Right atrium auricular region (tissue), 2 donors: ENCODE data around the gene TOR3A. TPM values are rescaled to one million over a fixed set of nuclear protein-coding genes. Genes with fewer than 3 reads are reported as not detected.
A peak's percentile ranks its signal among the peaks of the same experiment; 100 is the strongest.

ENCODE experiments used
- DNase-seq: peaks from one replicate; pipeline ENCODE4 v3.0.0-alpha.2; 2019; ENCODE audit warnings: low spot score
- H3K27ac ChIP-seq, 2 donors: fragments of 200-600 bp; sonication (generic); 1 replicate in 1 of 2; 2 replicates in 1 of 2; pipeline ENCODE4 v1.5.1; 2016 to 2019
- H3K27me3 ChIP-seq, 2 donors: fragments of 200-600 bp; sonication (generic); one replicate each; pipeline versions ENCODE4 v1.5.1 to v1.6.0; 2017 to 2019
- H3K36me3 ChIP-seq: fragments of 200-600 bp; sonication (generic); one replicate; pipeline ENCODE4 v1.5.1; 2016
- H3K4me1 ChIP-seq, 2 donors: fragments of 200-600 bp; sonication (generic); one replicate each; pipeline versions ENCODE4 v1.5.1 to v1.6.0; 2017 to 2019
- H3K4me3 ChIP-seq, 2 donors: fragments of 200-600 bp; sonication (generic); 1 replicate in 1 of 2; 2 replicates in 1 of 2; pipeline ENCODE4 v1.5.1; 2017 to 2019; ENCODE audit warnings: mild to moderate bottlenecking in 1 of 2, moderate library complexity in 1 of 2
- H3K9me3 ChIP-seq, 2 donors: fragments of 200-600 bp; sonication (generic); one replicate each; pipeline ENCODE4 v1.5.1; 2019
- CTCF ChIP-seq, 2 donors: fragments of 200-600 bp; sonication (generic); IDR thresholded peaks; one replicate each; pipeline ENCODE4 v1.5.1; 2019; ENCODE audit warnings: antibody characterized with exemption in 2 of 2
- total RNA-seq, 2 donors: library from RNA; depleted of rRNA; stranded (reverse); fragments of >200 nt; gene quantifications; one replicate each; pipeline ENCODE4 v1.1.0, GENCODE V29; 2016

The TOR3A gene
- total RNA-seq, 2 donors from 2014 or later: 14.3 to 19.7 TPM

DNA sequence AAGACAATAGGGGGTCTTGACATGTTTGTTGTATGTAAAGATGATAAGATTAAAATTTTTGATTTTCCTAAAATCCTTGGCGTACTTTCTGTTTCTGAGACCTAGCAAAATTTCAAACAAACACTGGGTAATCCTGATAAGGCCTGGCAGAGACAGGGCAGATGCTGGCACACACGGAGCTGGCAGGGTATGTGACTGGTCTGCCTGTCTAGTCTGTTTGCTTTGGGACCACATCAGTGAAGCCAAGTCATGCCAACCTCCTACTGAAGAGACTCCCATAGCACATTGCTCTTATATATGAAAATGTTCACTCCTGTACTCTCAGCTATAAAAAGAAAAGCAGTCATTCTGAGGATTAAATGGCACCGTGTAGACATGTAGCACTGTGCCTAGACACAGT lies 14.1 kb downstream of the TOR3A start:
- TF ChIP-seq CTCF (IDR thresholded peaks at IDR 0.05): no peak
- DNase-seq: peak; percentile 48
- H3K36me3 ChIP-seq: peaks cover 19% of the 10 kb centered on the region
- H3K4me1 ChIP-seq: peaks cover 0 to 15% of the 10 kb centered on the region in 2 donors
- H3K9me3 ChIP-seq: no peaks in the 10 kb centered on the region
- H3K27ac ChIP-seq: no peak overlapping the region
- H3K27me3 ChIP-seq: no peaks in the 10 kb centered on the region
- H3K4me3 ChIP-seq: no peak overlapping the region

GRCh38 chr1:179099891-179100290 lies 18.0 kb downstream of the TOR3A start:
- no peak overlapping the region for H3K4me3 ChIP-seq
- no peak for DNase-seq
- H3K36me3 ChIP-seq: peaks cover 9% of the 10 kb centered on the region
- H3K9me3 ChIP-seq: no peaks in the 10 kb centered on the region
- H3K27ac ChIP-seq: no peak overlapping the region
- H3K27me3 ChIP-seq: no peaks in the 10 kb centered on the region
- H3K4me1 ChIP-seq: peaks cover 0 to 4% of the 10 kb centered on the region in 2 donors
- TF ChIP-seq CTCF (IDR thresholded peaks at IDR 0.05): no peak

- H3K4me1 ChIP-seq: peaks cover 0 to 6% of the 10 kb centered on the region in 2 donors
- no peak for TF ChIP-seq CTCF (IDR thresholded peaks at IDR 0.05)
- no peak overlapping the region for H3K27ac ChIP-seq
- no peaks in the 10 kb centered on the region for H3K9me3 ChIP-seq
- H3K36me3 ChIP-seq: no peaks in the 10 kb centered on the region
- DNase-seq: no peak
- no peaks in the 10 kb centered on the region for H3K27me3 ChIP-seq
- no peak overlapping the region for H3K4me3 ChIP-seq
These were observed 19.7 kb downstream of the TOR3A start for GRCh38 chr1:179101566-179101965.

- no peak for DNase-seq
- peaks cover 14% of the 10 kb centered on the region for H3K36me3 ChIP-seq
These were observed 22.1 kb downstream of the TOR3A start for GRCh38 chr1:179103999-179104398.

DNA sequence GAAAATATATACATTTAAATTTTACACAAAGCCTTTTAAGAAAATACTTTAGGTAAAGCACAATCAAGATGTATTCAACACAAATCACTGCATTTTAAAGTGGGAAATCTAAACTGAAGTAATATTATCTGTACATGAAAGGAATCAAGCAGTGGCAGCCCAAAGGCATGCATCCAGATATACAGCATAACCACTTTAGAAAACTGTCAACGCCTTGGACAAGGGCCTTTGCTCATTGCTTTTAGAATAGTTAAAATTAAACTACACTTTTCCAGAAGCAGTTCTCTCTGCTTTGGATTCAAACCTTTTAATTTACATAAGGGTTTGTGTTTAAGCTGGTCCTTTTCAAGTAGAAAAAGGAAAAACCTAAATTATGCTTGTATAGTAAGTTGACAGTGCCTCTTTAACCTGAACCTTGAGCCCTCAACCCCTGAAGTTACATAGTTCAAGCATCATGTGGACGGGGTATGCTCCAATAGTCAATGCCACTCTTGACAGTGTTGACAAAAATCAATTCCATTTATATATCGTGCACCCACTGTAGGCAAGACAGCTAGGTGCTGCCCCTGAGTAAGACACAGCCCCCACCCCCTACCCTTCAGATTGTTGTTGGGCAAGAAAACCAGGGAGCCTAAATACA lies 22.9 kb downstream of the TOR3A start:
- H3K36me3 ChIP-seq: peaks cover 21% of the 10 kb centered on the region
- no peak for TF ChIP-seq CTCF (IDR thresholded peaks at IDR 0.05)

More at GRCh38 chr1:179103999-179104398, 22.1 kb downstream of the TOR3A start:
- Histone ChIP-seq H3K9me3 (no peaks in the 10 kb centered on the region), H3K27me3 (no peaks in the 10 kb centered on the region), H3K4me3 (no peak overlapping the region), H3K4me1 (peaks cover 0 to 20% of the 10 kb centered on the region in 2 donors), H3K27ac (no peak overlapping the region)
- no peak for TF ChIP-seq CTCF (IDR thresholded peaks at IDR 0.05)

DNA sequence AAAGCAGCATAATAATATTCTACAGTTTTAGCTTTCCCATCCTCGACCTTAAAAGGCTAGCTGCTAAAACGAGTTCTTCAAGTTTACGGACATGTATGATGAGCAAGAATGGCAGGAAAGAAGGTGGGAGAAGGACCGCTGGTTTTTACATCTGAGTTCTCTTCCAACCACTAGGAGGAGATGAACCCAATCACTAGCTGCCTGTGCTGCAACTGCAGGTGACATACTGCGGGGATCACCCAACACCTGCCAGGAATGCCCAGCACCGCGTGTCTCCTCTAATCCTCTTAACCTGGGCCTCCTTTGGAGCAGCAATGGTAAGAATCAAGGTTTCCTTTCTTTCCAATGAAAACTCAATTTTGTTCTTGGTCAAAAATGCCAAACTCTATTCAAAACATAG lies 23.5 kb downstream of the TOR3A start:
- H3K4me1 ChIP-seq: peaks cover 0 to 20% of the 10 kb centered on the region in 2 donors
- no peaks in the 10 kb centered on the region for H3K9me3 ChIP-seq
- H3K4me3 ChIP-seq: no peak overlapping the region
- H3K27me3 ChIP-seq: no peaks in the 10 kb centered on the region
- peak in 1 of 2 donors; percentile 21 for TF ChIP-seq CTCF (IDR thresholded peaks at IDR 0.05)
- H3K27ac ChIP-seq: no peak overlapping the region
- DNase-seq: no peak
- peaks cover 28% of the 10 kb centered on the region for H3K36me3 ChIP-seq

More for the DNA sequence above, 22.9 kb downstream of the TOR3A start:
- H3K27ac ChIP-seq: no peak overlapping the region
- no peak overlapping the region for H3K4me3 ChIP-seq
- no peaks in the 10 kb centered on the region for H3K9me3 ChIP-seq
- DNase-seq: no peak
- H3K4me1 ChIP-seq: peaks cover 0 to 20% of the 10 kb centered on the region in 2 donors
- no peaks in the 10 kb centered on the region for H3K27me3 ChIP-seq
